NCI-H1694 (cell line): ENCODE results near the gene FAM3B.
"Not testable (repeated sequence)": the region's sequence is repeated elsewhere in the genome, so short reads cannot be mapped to it uniquely, and the experiment has no call there.

ENCODE experiments used
- DNase-seq: peaks from one replicate; lab custom pipeline; 2025; lab: John Stamatoyannopoulos, UW

FAM3B gene

DNA sequence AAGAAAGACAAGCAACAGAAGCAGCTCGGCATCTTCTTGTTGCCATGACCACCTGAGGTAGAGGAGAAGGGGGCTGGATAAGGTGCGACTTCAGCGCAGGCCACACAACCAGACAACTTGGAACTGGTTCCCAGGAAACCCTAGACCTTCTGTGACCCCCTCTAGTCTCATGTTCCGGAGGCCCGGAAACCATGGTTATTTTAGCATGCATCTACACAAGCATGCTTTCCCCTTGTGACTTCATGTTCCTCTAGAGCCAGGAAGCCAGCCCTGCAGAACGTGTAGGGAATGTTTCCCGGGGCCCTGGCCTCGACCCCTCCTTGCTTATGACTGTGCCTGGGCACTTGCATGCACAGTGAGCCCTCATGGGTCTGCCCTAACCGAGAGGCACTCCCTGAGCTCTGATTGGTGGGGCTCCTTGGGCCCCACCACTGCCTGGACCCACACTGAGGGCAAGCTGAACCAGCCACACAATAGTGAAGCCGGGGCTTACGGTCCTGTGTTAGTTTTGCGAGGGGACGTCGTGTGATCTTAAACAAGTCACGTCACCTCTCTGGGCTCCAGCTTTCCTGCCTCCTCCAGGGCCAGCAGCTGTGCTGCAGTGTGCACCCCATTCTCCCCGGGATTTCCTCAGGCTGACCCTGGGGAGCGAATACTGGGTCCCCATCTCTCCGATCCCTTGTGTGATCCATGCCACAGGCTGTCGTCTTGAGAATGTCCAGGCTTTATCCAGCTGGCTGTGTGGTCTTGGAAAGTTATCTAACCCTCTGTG, 33.2 kb downstream of the FAM3B start:
- no peak for DNase-seq

- no peak for DNase-seq
These were observed 34.0 kb downstream of the FAM3B start for GRCh38 chr21:41350436-41351155.

- no peak for DNase-seq
These were observed 40.9 kb downstream of the FAM3B start for GRCh38 chr21:41357546-41357945.

GRCh38 chr21:41358193-41359166, 41.9 kb downstream of the FAM3B start:
- no peak for DNase-seq

GRCh38 chr21:41359286-41359685, 42.7 kb downstream of the FAM3B start:
- no peak for DNase-seq

DNA sequence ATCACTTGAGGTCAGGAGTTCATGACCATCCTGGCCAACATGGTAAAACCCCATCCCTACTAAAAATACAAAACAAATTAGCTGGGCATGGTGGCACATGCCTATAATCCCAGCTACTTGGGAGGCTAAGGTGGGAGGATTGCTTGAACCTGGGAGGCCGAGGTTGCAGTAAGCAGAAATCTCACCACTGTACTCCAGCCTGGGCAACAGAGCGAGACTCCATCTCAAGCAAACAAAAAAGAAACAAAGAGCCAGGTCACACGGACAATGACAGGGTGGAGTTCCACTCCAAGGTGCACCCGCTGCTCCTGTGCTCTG, 43.1 kb downstream of the FAM3B start:
- not testable (repeated sequence) for DNase-seq

GRCh38 chr21:41360072-41360821, 43.6 kb downstream of the FAM3B start:
- no peak for DNase-seq

DNA sequence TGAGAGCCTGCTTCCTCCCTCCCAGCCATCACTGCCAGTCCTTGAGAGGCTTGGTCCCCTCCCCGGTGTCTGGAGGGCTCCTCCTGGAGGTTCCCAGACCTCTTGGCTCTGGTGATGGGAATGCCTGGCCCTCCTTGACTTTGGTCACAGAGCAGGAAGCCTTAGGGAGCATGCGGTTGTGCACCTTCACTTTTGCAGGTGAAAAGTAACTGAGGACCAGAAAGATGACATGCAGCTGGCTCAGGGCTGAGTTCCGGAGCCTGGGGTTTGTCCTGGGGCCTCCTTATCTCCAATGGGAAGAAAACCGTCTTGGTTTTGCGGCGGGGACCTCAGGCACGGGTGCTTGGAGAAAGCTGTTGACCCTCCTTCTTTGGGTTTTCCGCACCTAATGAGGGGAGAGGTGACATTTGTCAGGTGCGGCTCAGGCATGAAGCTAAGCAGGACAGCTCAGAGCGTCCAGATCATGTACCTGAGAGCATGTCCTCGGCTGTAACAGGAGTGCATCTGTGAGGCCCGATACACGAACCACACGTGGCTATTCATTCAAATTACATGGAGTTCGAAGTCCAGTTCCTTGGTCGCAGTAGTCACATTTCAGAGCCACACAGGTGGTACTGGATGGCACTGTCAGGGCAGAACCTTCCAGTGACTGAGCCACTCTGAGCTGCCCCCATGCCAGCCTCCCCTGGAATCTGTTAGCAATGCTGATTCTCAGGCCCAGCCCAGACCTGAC, 44.6 kb downstream of the FAM3B start:
- no peak for DNase-seq

DNA sequence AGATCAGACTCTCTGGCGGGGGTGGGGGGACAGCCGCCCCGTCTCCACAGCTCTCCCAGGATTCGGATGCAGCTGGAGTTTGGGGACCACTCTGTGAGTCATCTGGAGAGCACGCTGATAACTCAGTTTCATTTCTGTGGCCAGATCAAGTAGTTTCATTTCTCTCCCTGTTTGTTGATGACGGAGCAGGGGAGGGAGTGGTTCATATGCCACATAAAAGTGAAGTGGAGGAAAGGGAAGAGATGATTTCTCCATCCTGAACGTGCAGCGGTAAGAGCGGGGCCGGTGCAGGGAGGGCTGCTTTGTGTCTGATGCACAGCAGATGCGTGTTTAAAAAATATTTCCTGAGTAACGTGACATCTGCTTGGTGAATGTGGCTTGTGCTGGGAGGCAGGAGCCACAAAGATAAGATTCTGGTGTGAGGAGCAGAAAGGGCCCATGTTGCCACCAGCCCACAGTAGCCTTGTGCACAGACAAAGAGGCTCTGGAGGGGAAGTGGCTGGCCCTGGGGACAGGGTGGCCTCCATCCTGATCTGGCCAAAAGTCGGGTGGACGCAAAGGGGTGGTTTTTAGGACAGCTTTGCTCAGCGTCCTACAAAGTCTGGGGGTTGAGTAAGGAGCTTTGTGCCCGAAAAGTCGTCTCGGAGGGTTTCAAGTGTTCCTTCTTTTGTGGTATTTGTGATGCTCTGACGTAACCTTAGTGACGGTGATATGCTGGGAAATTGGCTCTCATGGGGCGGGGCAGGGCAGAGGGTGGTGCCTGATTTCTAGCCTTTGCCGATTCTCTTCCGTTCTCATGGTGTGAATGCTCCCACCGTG, 45.4 kb downstream of the FAM3B start, which contains the start of gene MX2:
MX2 (plus strand) TSS at position 242 of the 819 bp plus-strand sequence. CDS start 14,880 bp downstream, outside the sequence.
- no peak for DNase-seq

- DNase-seq, result no peak
These were observed 46.2 kb downstream of the FAM3B start for GRCh38 chr21:41362605-41363369.

GRCh38 chr21:41363370-41364270, 47.0 kb downstream of the FAM3B start:
- no peak for DNase-seq

GRCh38 chr21:41364308-41364707, 47.7 kb downstream of the FAM3B start:
- DNase-seq, result no peak

- no peak for DNase-seq
These were observed 48.9 kb downstream of the FAM3B start for GRCh38 chr21:41365377-41366107.

- no peak for DNase-seq
These were observed 50.0 kb downstream of the FAM3B start for GRCh38 chr21:41366522-41367151.

DNA sequence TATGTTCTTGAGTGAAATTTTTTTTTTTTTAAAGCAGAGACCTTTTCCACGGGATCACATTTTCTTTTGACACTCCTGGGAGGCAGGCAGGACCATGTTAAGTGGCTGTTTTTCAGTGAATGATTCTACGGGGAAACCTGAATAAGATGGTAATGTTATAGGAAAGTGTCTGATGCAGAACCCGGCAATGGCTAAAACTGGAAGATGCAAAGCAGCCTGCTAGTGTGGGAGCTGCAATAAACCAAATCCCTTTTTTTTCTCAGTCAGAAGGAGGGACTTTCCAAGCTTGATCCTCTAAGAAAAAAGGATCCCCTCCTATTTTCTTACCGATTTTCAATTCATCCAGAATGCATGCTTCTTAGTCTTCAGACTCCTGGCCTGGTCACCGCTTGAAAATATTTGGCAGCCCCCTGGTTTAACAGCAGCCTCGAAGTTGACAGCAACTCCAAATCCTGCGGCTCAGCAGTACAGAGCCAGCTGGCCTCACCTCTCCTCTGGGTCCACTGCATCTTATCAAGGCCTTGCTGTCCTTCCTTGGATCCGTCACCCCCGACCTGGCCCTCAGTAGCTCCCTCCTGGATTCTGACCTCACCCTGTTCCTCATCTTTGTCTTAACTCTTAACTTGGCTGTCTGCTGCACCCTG, 50.8 kb downstream of the FAM3B start:
- DNase-seq, result no peak

GRCh38 chr21:41367945-41368734, 51.5 kb downstream of the FAM3B start:
- DNase-seq, result no peak
